Panc1 (cell line): ENCODE measurements around the gene CD80.

ENCODE experiments used
- CTCF ChIP-seq: fragments of 450-650 bp; IDR thresholded peaks from 2 replicates; pipeline ENCODE4 v1.5.1; 2017; ENCODE audit warnings: mild to moderate bottlenecking
- POLR2AphosphoS5 ChIP-seq: IDR thresholded peaks from 2 replicates; pipeline ENCODE4 v1.6.1; 2012; ENCODE audit warnings: mild to moderate bottlenecking, low read depth, low read length, moderate library complexity
- REST ChIP-seq, 2 experiments: IDR thresholded peaks; 2 replicates each; pipeline ENCODE4 v1.6.1; 2011 to 2012; ENCODE audit warnings: low read depth in 2 of 2, control low read depth in 1 of 2, low read length in 1 of 2, mild to moderate bottlenecking in 1 of 2, moderate library complexity in 1 of 2; ENCODE audit not compliant: insufficient read depth in 1 of 2
- TCF7L2 ChIP-seq: IDR thresholded peaks from 2 replicates; pipeline ENCODE4 v1.6.1; 2011; ENCODE audit warnings: mild to moderate bottlenecking, low read depth, low read length, inconsistent platforms

DNA sequence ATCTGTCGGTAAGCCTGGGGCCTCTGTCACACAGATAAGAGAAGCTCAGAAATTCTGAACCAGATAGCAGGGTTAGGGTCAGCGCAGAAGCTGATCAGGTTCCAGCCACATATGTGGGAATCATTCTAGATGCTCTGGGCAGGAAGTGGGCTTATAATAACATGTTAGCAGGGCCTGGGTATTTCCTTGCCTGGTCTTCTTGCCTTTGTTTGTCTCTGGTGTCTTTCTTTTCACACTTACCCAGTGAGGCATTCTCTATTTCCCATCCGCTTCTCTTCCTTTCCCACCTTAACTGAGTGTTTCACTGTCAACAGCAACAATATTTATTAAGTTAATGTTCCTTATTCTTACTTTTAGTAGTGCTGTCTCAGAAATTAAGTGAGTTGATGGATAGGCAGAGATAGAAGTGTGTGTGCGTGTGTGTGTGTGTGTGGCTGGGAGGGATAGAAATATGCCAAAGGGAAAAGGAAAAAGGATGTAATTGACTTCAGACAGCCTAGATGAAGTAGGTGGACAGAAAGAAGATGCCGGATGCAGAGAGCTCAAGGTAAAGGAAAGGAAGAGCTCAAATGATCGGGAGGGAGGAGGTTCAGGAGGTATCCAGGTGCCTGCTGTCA, 40.3 kb upstream of the CD80 start:
- TF ChIP-seq CTCF: no peak
- TF ChIP-seq TCF7L2: no peak
- TF ChIP-seq POLR2AphosphoS5: no peak
- TF ChIP-seq REST (IDR thresholded peaks at IDR 0.05; ENCODE audit: insufficient read depth in 1 of 2, low read depth in 2 of 2, low read length in 1 of 2): no peak
